Gastrocnemius medialis (tissue), 4 donors: ENCODE results near the gene MED22.

Experiments used
- CTCF ChIP-seq, 5 experiments: fragments of 450-650 bp in 3 of 5; fragments of 200-600 bp in 2 of 5; sonication (generic) in 2 of 5; IDR thresholded peaks in 4 of 5; conservative IDR thresholded peaks in 1 of 5; 1 replicate in 4 of 5; 2 replicates in 1 of 5; pipeline ENCODE4 v1.5.1; 2016 to 2019; ENCODE audit warnings: antibody characterized with exemption in 5 of 5, mild to moderate bottlenecking in 3 of 5, moderate library complexity in 3 of 5
- POLR2A ChIP-seq, 2 donors: fragments of 450-650 bp; IDR thresholded peaks; one replicate each; pipeline ENCODE4 v1.6.1; 2017; ENCODE audit warnings: antibody characterized with exemption in 2 of 2, mild to moderate bottlenecking in 2 of 2, moderate library complexity in 2 of 2

- TF ChIP-seq POLR2A (IDR thresholded peaks at IDR 0.05) (no peak), CTCF (IDR thresholded peaks at IDR 0.05 in 4 of 5, conservative IDR thresholded peaks at IDR 0.05 in 1 of 5) (no peak)
Observed at GRCh38 chr9:133385452-133385851, 37.5 kb upstream of the MED22 start.
